Measurements from ENCODE around the gene CSF1.
"Not testable (repeated sequence)": the region's sequence is repeated elsewhere in the genome, so short reads cannot be mapped to it uniquely, and the experiment has no call there.

Gene CSF1

DNA sequence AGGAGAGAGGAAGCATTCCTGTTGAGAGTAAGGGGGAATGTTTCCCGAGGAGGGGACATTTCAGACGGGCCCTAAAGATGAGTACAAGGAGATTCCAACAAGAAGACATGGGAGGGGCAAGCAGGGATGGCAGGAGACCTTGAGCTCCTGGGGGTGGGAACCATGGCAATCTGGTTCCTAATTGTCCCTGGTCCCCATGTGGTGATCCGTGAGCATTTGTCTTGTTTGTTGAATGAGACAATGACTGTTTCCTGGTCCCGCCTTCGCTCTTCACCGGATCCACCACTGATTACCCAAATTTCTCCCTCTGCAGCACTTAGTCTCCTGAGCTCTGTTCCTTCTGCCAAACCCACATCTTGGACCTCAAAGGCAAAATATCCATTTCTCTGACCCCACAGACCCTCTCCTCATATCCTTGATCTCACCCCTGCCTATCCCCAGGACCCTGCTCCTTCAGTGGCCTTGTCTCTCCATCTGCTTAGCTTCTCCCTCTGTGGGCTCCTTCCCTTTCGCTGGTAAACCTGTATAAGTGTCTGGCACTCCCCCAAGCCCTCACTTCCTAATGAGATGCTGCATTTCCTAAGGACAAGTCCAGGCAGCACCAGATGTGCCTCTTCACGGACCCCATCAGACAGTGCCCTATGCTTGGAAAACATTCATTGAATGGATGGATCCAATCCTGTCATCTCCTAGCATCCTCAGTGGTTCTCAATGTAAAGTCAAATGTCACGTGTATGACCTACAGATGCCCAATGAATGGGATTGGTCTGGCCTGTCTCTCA is 8.3 kb upstream of the CSF1 start:
- DNase-seq (ENCODE audit: low read depth), result no peak

DNA sequence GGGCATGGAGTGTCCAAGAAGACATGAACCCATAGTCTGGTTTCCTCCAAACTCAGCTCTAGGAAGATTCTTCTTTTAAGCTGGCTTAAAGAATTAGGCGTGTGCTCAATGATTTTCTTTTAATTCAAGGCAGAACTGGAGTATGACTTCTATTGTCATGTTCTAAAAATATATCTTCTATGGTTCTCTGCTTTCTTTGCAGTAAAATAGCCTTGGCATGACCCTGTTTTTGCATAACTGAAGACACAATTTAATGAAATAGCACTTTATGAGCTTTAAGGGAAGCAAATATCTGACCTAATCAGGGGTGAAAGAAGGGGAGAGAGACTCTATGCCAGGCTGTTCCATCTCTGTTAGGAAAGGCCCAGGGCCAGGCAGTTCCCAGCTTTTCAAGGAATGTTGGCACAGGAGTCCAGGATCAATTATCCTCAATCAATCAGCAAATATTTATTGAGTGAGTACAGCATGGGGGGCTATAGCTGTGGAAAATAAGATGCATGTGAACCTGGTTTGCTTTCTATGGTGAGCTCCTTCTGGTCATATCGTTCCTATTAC is 7.2 kb upstream of the CSF1 start:
- no peak for DNase-seq (ENCODE audit: low read depth)

DNA sequence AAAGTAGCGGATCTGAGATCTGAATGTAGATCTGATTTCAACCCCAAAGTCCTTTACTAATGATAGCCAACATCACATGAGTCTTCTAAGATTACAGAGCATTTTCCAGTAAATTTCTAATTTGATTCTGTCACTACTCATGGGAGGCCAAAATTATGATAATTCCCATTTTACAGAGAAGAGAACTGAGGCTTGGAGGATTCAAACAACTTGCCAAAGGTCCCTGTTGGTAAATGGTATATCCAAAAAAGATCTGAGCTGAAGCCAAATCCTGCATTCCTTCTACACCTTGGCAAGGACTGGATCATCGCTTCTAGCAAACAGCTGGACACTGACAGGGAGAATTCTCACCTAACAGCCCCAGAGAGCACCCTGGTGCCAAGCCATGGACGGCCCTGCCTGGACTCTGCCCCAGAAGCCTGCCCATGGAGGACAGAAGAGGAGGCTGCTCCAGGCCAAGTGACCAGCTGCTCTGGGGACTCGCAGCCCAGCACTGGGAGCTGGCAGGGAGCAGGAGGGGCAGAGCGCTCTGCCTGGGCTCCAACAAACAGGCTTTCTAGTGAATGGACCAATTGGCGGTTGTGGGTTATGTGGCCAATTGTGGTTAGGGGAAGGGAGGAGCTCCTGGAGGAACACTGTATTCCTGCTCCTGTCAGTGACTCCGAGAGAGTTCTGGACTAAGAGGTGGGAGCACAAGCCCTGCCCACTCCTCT is 6.4 kb upstream of the CSF1 start:
- DNase-seq (ENCODE audit: low read depth), result no peak

DNA sequence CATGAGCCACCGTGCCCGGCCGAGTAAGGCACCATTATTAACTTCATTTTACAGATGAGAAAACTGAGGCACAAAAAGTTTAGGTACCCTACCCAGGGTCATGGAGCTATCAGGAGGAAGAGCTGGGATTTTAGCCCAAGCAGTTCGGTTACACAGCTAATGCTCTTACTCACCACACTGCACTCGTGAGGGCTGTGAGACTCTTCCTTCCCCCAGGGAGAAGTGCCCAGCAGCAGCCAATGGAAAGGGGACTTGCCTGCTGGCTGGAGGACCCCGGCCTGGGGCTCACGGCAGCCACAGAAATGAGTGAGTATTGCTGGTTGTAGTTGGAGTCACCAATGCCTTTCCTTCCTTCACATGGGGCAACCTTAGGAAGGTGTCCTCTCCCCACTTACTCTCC is 5.2 kb upstream of the CSF1 start:
- DNase-seq (ENCODE audit: low read depth), result no peak

DNA sequence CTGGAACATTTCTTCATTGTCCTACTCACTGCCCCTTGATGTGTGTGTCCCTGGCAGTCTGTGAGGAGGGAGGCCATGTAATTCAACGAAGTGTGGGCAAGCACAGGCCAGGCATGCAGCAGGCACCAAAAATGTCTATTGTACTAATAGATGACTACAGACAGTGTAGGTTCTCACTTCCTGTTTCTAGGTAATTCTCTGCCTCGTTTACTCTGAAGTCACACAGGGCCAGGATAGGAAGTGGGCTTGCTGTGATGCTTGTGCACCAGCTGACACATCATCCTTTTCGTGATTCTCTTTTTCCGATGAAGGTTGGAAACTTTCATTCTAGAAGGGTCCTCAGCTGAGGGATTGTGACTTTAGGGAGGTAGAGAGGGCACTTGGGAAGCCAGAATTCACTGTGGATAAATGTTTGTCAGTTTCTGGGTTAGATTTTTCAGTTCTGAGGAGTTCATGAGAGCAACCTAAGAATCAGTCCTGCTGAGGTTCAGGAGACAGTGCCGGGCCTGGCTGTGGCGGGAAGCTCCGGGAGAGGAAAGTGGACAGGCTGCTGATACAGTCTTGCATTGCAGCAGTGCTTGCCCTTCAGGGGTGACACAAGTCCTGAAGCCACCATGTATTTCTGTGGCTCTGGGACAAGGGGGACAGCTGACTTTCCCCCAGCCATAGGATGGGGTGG is 4.3 kb upstream of the CSF1 start:
- DNase-seq (ENCODE audit: low read depth), result peak; percentile 27

DNA sequence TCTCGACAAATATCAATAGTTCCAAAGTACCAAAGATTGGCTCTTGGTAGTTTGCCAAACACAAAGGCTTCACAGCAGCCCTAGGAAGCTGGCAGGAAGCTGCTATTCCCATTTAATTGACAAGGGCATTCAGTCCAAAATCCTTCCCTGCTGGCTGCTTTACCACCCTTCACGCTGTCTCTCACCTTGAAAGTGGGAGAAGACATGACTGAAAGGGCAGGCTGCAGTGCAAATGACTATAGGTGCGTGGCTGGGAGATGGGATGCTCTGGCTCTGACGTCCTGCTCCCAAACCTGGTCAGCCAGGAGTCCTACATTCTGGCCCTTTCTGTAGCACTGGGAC is 3.8 kb upstream of the CSF1 start:
- DNase-seq (ENCODE audit: low read depth), result no peak

DNA sequence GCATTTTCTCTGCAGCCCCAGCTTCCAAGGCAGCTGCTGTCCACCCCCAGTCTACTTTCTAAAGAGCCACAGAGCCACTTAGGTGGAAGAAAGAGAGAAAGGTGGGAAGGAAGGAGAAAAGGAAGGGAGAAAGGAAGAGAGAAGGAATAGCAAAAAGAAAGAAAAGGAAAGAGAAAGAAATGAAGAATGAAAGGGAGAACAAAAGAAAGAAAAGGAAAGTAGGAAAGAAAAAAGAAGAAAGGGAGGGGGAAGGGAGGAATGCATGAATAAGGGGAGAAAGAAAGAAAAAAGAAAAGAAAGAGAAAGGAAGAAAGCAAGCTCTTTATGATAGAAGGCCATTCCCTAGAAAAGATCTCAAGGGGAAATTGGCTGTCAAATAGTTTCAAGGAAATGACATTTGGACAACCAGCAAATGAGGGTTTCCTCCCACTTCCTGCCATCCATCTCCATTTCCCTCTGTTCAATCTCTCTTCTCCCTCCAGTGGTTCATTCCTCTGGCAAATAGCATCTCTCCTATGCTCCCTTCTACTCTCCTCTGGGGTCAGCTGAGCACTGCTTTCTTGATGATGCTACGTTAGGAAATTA is 3.4 kb upstream of the CSF1 start:
- DNase-seq (ENCODE audit: low read depth), result no peak

DNA sequence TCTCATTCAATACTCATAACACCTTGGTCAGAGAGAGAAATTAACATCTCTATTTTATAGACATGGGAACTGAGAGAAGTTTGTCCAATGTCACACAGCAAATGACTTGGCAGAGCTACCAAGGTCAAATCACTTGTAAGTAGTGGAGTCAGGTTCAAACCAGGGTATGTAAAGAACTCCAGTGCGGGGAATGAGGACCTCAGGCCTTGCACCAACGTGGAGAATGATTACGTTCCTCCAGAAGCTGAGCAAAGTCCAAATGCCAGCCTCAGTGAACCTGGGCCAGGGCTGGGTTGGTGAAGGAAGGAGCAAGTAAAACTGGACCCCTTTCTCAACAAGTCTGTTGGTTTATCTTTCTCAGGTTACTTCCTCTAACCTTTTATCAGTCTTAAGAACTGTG is 1.8 kb upstream of the CSF1 start:
- no peak for DNase-seq (ENCODE audit: low read depth)

DNA sequence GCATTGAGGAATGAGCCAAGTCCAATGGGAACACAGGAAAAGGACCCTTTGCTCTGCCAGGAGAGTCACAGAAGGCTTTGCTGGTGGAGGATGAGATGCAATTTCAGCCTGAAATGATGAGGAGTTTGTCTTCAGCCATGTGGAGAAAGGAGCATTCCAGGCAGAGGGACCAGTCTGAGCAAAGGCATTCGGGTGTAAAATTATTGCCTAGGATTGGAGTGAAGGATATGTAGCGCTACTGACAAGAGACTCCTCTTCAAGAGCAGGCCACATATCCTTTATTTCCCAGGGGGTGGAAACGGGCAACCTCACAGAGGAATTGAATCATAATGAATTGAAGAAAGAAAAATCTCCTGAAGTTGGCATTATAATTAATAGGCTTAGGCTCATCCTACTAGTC is 1.1 kb upstream of the CSF1 start:
- no peak for DNase-seq (ENCODE audit: low read depth)

DNA sequence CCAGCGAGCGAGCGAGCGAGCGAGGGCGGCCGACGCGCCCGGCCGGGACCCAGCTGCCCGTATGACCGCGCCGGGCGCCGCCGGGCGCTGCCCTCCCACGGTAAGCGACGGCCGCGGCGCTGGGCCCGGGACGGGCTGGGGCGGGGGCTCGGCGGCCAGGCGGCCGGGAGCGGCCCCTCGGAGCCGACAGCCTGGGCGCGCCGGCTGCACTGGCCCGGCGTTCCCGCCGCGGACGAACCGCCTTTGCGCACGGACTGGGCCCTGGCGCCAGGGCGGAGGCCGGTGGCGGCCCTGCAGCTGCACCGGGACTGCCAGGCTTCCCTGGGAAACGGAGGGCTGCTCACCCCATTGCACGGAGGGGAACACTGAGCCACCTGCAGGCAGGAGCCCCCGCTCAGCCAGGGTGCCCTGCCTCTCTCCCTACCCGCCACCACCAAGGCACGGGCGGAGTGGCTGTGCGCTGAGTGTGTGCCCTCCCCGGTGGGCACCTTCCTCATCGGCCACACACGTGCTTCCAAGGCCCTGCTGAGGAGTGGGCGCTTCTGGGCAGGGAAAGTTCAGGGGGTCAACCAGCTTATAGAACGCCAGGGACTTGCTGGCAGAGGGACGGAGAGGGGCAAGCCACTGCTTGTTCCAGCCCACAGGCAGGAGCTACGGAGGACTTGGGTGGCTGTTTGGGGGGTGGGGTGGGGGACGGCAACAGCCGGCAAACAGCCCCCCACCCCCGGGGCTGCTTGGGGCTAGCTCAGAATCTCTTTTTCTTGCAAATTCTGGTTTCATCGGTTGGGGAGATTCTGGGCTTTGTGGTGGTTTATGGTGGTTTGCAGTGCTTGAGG is 532 bp downstream of the CSF1 start:
- no peak for DNase-seq (ENCODE audit: low read depth)

DNA sequence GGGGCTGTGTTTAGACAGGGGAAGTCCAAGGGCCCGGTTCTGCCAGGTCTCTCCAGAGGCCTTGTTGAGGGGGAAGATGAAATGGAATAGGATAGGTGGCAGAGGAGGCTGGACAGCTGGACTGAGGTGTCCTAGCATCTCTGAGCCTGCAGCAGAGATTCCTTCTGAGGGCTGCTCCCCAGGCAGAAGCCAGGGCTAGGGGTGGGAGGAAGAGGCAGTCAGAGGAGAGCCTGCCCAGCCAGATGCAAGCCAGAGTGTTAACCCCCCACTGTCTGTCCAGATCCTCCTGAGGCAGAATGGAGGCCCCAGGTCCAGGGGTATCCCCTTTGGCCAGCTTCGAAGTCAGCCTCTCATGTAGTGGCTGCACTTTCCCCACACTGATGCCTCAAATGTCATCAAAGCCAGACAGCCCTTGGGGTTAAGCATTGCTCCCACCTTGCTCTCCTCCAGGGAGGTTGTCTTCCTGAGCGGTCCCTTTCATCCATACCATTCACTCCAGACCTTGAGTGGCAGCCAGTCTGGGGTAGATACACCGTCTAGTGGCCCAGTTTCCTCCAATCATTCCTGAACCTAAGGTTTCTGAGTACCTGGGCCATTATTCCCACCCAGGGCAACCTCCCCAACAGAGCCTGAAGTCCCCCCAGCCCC is 1.7 kb downstream of the CSF1 start:
- DNase-seq (ENCODE audit: low read depth), result no peak

DNA sequence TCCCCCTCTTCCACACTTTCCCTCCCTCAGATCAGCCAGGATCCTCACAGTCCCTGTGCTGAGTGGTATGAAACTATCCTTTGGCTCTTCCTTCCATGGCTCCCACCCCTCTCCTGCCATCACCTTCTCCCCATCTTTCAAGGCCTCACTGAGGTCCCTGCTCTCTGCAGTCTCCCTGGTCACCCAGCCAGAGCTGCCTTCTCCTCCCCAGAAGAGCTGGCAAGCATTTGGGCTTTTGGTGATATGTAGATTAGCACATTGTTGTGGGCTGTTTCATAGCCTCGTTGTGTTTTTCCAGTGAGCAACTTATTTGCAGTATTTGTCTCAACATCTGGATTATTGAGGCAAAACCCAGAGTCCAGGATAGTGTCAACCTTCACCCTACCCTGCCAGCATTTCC is 2.2 kb downstream of the CSF1 start:
- no peak for DNase-seq (ENCODE audit: low read depth)

DNA sequence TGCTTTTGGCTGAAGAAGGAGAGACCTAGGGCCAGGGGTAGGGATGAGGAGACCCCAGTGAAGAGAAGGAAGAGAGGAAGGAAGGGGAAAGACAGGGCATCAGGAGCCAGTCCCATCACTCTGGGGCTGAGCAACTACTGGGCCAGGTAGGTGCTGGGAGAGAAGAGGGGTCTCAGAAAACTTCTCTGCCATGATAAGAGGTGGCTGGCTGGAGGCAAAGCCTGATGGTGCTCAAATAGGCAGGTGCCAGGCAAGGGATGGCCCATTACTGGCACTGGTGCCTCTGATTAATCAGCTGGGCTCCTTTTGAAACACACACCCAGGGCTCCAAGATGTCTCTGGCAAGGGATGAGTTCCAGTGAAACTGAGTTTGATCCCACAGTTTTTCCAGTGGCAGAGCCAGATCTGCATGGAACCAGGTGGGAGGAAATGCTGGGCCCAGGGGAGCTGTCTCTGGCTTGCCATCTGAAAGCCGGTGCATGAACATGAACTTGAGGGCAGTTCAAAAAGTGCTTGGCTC is 2.8 kb downstream of the CSF1 start:
- no peak for DNase-seq (ENCODE audit: low read depth)

DNA sequence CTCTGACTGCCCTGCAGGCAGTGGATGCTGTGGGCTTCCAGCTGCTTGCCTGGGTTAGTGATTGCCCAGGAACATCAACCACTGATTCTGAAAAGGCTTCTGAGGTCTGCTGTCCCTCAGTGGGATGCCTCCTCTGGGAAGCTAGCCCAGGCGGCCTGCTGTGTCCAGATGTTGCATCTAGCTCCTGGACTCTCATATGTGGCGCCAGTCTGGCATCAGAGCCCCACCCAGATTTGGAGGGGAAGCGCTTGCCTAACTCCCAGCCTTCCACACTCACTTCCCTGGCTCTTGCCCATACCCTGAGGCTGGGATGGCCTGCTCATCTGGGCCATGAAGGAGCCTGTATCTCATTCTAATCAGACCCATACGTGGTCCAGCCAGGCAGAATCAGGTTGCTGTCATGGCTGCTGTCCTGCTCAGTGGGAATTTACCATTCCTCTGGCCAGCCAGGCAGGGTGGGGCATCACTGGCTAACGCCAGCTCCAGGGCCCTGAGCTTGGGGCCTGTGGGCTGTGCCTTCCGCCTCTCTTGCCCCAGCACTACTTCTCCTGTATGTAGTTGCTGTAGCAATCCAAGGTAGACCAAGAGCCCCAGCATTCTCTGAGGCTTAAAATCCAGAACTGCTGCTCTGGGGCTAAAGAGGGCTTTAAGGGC is 4.1 kb downstream of the CSF1 start:
- DNase-seq (ENCODE audit: low read depth), result no peak

DNA sequence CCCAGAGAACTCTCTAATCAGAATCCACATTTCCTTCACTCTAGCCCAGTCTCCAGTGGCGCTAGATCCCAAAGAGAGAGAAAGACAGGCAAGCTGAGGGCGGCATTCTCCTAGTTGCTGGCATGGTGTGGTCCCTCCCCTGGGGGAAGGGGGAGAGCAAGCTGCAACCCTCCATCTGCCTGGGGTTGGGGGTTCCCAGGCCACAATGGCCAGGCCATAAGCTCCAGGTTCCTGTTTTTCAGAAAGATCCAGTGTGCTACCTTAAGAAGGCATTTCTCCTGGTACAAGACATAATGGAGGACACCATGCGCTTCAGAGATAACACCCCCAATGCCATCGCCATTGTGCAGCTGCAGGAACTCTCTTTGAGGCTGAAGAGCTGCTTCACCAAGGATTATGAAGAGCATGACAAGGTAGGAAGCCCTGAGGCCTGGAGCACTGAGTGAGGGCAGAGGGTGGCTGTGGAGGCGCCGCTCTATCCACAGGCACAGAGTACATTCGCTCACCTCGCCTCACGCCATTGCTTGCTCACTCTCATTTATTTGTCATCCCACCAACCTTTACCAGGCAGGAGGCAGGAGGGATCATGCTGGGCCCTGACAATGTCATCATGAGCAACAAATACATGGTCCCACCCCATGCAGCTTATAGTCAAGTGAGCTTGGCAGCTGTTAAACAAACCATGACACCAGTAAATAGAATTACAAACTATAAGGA is 6.6 kb downstream of the CSF1 start:
- DNase-seq (ENCODE audit: low read depth), result no peak

DNA sequence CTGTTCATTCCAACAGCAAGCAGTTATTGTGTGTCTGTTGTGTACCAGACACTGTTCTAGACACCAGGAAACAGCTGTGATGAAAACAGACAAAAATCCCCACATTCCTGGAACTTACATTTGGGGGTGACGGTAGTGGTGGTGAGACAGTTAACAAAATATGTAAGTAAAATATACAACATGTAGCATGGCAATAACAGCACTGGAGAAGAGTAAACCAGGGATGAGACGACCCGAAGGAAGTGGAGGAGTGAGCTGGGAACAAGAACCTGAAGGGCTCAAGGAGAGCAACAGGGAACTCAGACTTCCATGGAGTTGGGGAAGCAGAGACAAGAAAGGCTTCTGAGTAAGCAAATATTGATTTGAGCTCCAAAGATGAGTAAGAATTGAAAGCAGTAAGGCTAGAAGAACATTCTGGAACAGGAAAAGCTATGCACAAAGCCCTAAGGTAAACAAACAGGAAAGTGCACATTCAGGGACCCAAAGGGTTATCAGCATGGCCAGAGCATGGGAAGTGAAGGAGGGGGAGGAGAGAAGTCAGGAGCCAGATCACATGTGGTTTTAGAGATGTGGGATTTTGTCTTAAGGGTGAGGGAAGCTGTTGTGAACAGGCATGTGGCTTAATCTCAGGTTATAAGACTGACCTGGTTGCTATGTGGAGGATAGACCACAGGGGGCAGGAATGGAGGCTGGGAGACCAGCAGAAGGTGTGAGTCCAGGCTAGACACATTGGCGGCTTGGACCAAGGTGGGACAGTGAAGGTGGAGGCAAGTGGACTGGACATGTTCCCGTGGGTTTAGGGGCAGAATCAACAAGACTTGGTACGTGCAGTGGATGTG is 7.3 kb downstream of the CSF1 start:
- DNase-seq (ENCODE audit: low read depth), result no peak

DNA sequence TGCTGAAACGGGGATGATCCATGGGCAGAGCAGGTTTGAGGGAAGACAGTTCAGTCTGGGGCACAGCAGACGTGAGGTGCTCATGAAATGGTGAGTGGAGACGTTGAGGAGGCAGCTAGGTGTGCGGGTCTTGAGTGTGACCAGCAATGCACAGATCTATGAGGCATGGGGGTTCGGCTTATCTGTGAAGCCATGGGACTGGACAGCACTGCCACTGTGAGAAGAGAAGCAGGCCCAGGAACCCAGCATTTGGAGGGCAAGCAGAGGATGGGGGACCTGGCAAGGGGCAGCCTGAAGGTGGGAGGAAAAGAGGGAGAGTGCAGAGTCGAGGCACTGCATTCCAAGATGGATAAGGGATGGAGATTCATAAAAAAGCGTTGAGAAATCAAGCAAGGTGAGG is 8.0 kb downstream of the CSF1 start:
- no peak for DNase-seq (ENCODE audit: low read depth)

DNA sequence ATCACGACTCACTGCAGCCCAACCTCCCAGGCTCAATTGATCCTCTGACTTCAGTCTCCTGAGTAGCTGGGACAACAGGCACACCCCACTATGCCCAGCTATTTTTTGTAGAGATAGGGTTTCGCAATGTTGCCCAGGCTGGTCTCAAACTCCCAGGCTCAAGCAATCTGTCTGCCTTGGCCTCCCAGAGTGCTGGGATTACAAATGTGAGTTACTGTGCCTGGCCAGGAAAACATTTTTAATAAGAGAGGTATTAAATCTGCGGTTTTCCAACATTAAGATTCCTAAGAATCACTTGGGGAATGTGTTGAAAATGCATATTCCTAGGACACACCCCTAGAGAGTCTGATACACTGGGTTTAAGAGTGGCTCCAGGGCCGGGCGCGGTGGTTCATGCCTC is 8.7 kb downstream of the CSF1 start:
- no peak for DNase-seq (ENCODE audit: low read depth)

DNA sequence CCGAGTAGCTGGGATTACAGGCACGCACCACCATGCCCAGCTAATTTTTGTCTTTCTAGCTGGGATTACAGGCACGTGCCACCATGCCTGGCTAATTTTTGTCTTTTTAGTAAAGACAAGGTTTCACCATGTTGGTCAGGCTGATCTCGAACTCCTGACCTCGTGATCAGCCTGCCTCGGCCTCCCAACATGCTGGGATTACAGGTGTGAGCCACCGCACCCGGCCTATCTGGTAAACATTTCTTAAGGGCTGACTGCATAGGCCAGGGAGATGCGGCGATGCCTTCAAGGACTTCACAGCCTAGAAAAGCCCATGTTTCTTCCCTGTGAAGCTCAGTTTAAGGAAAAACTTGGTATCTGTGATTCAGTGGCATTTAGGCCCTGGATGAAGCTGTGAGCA is 9.7 kb downstream of the CSF1 start:
- not testable (repeated sequence) for DNase-seq (ENCODE audit: low read depth)

All from activated T-helper 1 cell treated with Interleukin-2 at 50 U/mL for 16 hours (primary cell).